HEK293T (cell line): ENCODE measurements around the gene OLIG3.

Source experiments
- CTCF ChIA-PET: fragments of 350-600 bp; formaldehyde crosslinking; extraction: SDS; loops from one replicate; lab custom pipeline; 2021; ENCODE audit warnings: antibody characterized with exemption, inconsistent platforms; lab: Yijun Ruan, JAX
- POLR2A ChIA-PET: fragments of 350-600 bp; formaldehyde crosslinking; extraction: SDS; loops from one replicate; lab custom pipeline; 2020; ENCODE audit warnings: antibody characterized with exemption, inconsistent platforms; lab: Yijun Ruan, JAX
- DNase-seq: peaks from one replicate; pipeline ENCODE4 v3.0.0; 2012; ENCODE audit warnings: mixed read lengths; ENCODE audit errors: extremely low spot score
- ARNT ChIP-seq: fragments of 450-650 bp; IDR thresholded peaks from 2 replicates; pipeline ENCODE4 v1.6.1; 2017; ENCODE audit warnings: mild to moderate bottlenecking
- BHLHE40 ChIP-seq: fragments of 450-650 bp; IDR thresholded peaks from 2 replicates; pipeline ENCODE4 v1.6.1; 2016; ENCODE audit warnings: mild to moderate bottlenecking, moderate library complexity, borderline replicate concordance
- CTBP1 ChIP-seq: fragments of 450-650 bp; IDR thresholded peaks from 2 replicates; pipeline ENCODE4 v1.6.1; 2016; ENCODE audit warnings: borderline replicate concordance
- ELF4 ChIP-seq: fragments of 450-650 bp; IDR thresholded peaks from 2 replicates; pipeline ENCODE4 v1.6.1; 2017; ENCODE audit warnings: antibody characterized with exemption
- FOXA1 ChIP-seq: fragments of 450-650 bp; IDR thresholded peaks from 2 replicates; pipeline ENCODE4 v1.6.1; 2016; ENCODE audit warnings: mild to moderate bottlenecking
- FOXK2 ChIP-seq: fragments of 450-650 bp; IDR thresholded peaks from 2 replicates; pipeline ENCODE4 v1.6.1; 2016; ENCODE audit warnings: mild to moderate bottlenecking
- FOXM1 ChIP-seq: fragments of 450-650 bp; IDR thresholded peaks from 2 replicates; pipeline ENCODE4 v1.6.1; 2017; ENCODE audit warnings: mild to moderate bottlenecking, borderline replicate concordance
- HDGF ChIP-seq: fragments of 450-650 bp; IDR thresholded peaks from 2 replicates; pipeline ENCODE4 v1.6.1; 2017; ENCODE audit warnings: antibody characterized with exemption, borderline replicate concordance
- L3MBTL2 ChIP-seq: fragments of 450-650 bp; conservative IDR thresholded peaks from 2 replicates; pipeline ENCODE4 v1.6.1; 2016; ENCODE audit warnings: mild to moderate bottlenecking
- LEF1 ChIP-seq: fragments of 450-650 bp; IDR thresholded peaks from 2 replicates; pipeline ENCODE4 v1.6.1; 2017; ENCODE audit warnings: mild to moderate bottlenecking, borderline replicate concordance
- NFRKB ChIP-seq: fragments of 450-650 bp; IDR thresholded peaks from 2 replicates; pipeline ENCODE4 v1.6.1; 2016; ENCODE audit warnings: mild to moderate bottlenecking, moderate library complexity
- PKNOX1 ChIP-seq: fragments of 450-650 bp; IDR thresholded peaks from 2 replicates; pipeline ENCODE4 v1.6.1; 2016
- SP1 ChIP-seq: fragments of 450-650 bp; IDR thresholded peaks from 2 replicates; pipeline ENCODE4 v1.6.1; 2017
- SUZ12 ChIP-seq: fragments of 450-650 bp; IDR thresholded peaks from 2 replicates; pipeline ENCODE4 v1.6.1; 2016; ENCODE audit warnings: mild to moderate bottlenecking
- TARDBP ChIP-seq: fragments of 450-650 bp; IDR thresholded peaks from 2 replicates; pipeline ENCODE4 v1.6.1; 2016
- ZNF384 ChIP-seq: fragments of 450-650 bp; IDR thresholded peaks from 2 replicates; pipeline ENCODE4 v1.6.1; 2016

The OLIG3 gene

GRCh38 chr6:137519629-137520176 is 25.5 kb upstream of the OLIG3 start:
- ChIA-PET POLR2A (no interaction called here), CTCF (no interaction called here)
- TF ChIP-seq ARNT (no peak), SUZ12 (no peak), BHLHE40 (no peak), FOXA1 (no peak), FOXK2 (no peak), NFRKB (no peak), TARDBP (no peak), HDGF (no peak), SP1 (no peak), FOXM1 (no peak), ELF4 (no peak), LEF1 (no peak)
- DNase-seq = no peak

- no peak for DNase-seq
- no peak for TF ChIP-seq L3MBTL2
- no peak for TF ChIP-seq SUZ12
- POLR2A ChIA-PET = no interaction called here
- CTCF ChIA-PET = no interaction called here
Observed at GRCh38 chr6:137518386-137518983, 24.3 kb upstream of the OLIG3 start.

- ChIA-PET CTCF (no interaction called here), POLR2A (no interaction called here)
- no peak for DNase-seq
- no peak for TF ChIP-seq BHLHE40
- TF ChIP-seq TARDBP = no peak
- no peak for TF ChIP-seq SP1
- TF ChIP-seq L3MBTL2 = no peak
- TF ChIP-seq FOXA1 = no peak
- no peak for TF ChIP-seq NFRKB
- no peak for TF ChIP-seq FOXM1
- TF ChIP-seq ZNF384 = no peak
- no peak for TF ChIP-seq HDGF
- TF ChIP-seq PKNOX1 = no peak
- no peak for TF ChIP-seq ELF4
- no peak for TF ChIP-seq LEF1
- no peak for TF ChIP-seq CTBP1
- no peak for TF ChIP-seq ARNT
- no peak for TF ChIP-seq FOXK2
- no peak for TF ChIP-seq SUZ12
Observed at GRCh38 chr6:137514418-137514817, 20.2 kb upstream of the OLIG3 start.

- no peak for TF ChIP-seq FOXM1
- TF ChIP-seq FOXA1 = no peak
- TF ChIP-seq PKNOX1 = no peak
- TF ChIP-seq LEF1 = no peak
- TF ChIP-seq SUZ12 = no peak
- no peak for TF ChIP-seq HDGF
- no peak for TF ChIP-seq ZNF384
- TF ChIP-seq TARDBP = no peak
- TF ChIP-seq ELF4 = no peak
- TF ChIP-seq FOXK2 = no peak
- TF ChIP-seq SP1 = no peak
- no peak for TF ChIP-seq CTBP1
- TF ChIP-seq L3MBTL2 = no peak
- no peak for TF ChIP-seq NFRKB
- TF ChIP-seq ARNT = no peak
- POLR2A ChIA-PET = no interaction called here
- CTCF ChIA-PET = interaction anchor here (0.6 kb wide), 1 partner anchor 112 kb away, joined by 3 read pairs; no protein-coding TSS in a partner anchor
- no peak for DNase-seq
Observed at GRCh38 chr6:137512757-137513605, 18.8 kb upstream of the OLIG3 start.

GRCh38 chr6:137510923-137511322 is 16.7 kb upstream of the OLIG3 start:
- CTCF ChIA-PET = no interaction called here

More at GRCh38 chr6:137510923-137511322, 16.7 kb upstream of the OLIG3 start:
- DNase-seq = no peak
- no peak for TF ChIP-seq PKNOX1
- TF ChIP-seq FOXA1 = no peak
- POLR2A ChIA-PET = no interaction called here
